Measurements from ENCODE around the gene SPATA6L.

GRCh38 chr9:4713849-4714248 lies 47.6 kb upstream of the SPATA6L start:
- TF ChIP-seq SMC3 (IDR thresholded peaks at IDR 0.05; ENCODE audit: low read depth, low read length) (no peak), JUND (IDR thresholded peaks at IDR 0.05) (no peak), FOSL2 (IDR thresholded peaks at IDR 0.05; ENCODE audit: borderline replicate concordance, low read depth) (no peak), CTCF (IDR thresholded peaks at IDR 0.05) (no peak), MEF2A (IDR thresholded peaks at IDR 0.05; ENCODE audit: borderline replicate concordance, low read depth) (no peak), POLR2AphosphoS5 (IDR thresholded peaks at IDR 0.05; ENCODE audit: low read depth, low read length) (no peak), SIN3A (IDR thresholded peaks at IDR 0.05; ENCODE audit: borderline replicate concordance, low read depth, low read length) (no peak), NFIC (IDR thresholded peaks at IDR 0.05; ENCODE audit: borderline replicate concordance) (no peak), TAF1 (IDR thresholded peaks at IDR 0.05; ENCODE audit: borderline replicate concordance, low read depth, low read length) (no peak)
- TF ChIP-seq, protein P1, sequence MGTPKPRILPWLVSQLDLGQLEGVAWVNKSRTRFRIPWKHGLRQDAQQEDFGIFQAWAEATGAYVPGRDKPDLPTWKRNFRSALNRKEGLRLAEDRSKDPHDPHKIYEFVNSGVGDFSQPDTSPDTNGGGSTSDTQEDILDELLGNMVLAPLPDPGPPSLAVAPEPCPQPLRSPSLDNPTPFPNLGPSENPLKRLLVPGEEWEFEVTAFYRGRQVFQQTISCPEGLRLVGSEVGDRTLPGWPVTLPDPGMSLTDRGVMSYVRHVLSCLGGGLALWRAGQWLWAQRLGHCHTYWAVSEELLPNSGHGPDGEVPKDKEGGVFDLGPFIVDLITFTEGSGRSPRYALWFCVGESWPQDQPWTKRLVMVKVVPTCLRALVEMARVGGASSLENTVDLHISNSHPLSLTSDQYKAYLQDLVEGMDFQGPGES (IDR thresholded peaks at IDR 0.05; ENCODE audit: low read depth, low read length), result no peak
- TF ChIP-seq, protein P2, sequence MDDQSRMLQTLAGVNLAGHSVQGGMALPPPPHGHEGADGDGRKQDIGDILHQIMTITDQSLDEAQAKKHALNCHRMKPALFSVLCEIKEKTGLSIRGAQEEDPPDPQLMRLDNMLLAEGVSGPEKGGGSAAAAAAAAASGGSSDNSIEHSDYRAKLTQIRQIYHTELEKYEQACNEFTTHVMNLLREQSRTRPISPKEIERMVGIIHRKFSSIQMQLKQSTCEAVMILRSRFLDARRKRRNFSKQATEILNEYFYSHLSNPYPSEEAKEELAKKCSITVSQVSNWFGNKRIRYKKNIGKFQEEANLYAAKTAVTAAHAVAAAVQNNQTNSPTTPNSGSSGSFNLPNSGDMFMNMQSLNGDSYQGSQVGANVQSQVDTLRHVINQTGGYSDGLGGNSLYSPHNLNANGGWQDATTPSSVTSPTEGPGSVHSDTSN (IDR thresholded peaks at IDR 0.05), result no peak

All from SK-N-SH (cell line).